Endothelial cell of hepatic sinusoid (primary cell): ENCODE results near the gene DSN1.

Experiments used
- in situ Hi-C: cut with HindIII; loops from 2 replicates; pipeline ENCODE4 v1.10.0; 2017; ENCODE audit warnings: low sequenced_read_pairs

Gene DSN1

DNA sequence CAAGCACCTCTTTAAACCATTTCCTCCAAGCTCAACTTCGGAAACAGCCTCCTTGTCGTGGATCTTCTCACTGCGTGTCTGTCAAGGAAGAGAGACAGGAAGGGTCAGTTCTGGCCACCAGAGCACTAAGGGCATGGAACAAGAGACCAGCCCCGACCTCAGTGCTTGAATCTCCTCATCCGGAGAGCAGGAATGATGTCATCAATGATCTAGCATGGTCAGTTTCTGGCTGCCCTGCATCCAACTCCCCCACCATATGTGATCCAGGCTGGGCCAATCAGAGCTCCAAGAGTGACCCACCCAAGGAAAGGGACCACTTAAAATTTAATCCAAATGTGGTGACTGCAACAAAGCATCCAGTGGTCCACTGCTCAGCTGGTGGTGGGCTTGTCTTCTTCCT lies 23.3 kb upstream of the DSN1 start:
- in situ Hi-C loops, result no loop called here

DNA sequence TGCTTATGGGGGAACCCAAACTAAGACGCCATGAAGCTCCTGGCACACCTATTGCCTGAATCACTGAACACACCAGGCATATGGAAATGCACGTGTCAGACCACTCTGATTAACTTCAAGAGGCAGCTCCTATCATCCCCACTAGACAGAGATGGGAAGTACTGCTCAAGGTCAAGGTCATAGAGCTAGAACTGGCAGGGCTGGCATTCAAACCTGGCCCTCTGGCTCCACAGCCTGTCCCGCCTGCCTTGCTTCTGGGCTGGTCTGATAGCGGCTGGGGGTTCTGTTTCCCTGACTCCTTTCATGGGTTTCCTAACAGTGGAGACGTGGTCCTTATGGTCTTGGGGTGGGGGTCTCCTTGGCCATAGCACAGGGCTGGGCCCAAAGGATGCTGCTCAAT lies 22.6 kb upstream of the DSN1 start:
- in situ Hi-C loops, result no loop called here

DNA sequence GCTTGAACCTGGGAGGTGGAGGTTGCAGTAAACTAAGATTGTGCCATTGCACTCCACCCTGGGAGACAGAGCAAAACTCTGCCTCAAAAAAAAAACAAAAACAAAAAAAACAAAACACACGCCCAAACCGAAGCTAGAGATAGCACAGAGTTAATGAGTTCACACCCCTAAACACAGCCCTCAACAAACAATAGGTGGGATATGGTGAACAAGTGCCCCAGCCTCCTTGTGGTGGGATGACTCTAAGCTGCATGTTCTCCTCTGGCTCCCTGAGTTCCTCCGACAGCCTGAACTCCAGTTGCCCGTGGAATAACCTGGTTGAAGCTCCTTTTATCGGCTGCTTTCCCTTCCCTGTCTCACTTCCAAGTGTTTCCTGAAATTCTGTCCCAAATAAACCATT lies 22.1 kb upstream of the DSN1 start:
- in situ Hi-C loops, result no loop called here

DNA sequence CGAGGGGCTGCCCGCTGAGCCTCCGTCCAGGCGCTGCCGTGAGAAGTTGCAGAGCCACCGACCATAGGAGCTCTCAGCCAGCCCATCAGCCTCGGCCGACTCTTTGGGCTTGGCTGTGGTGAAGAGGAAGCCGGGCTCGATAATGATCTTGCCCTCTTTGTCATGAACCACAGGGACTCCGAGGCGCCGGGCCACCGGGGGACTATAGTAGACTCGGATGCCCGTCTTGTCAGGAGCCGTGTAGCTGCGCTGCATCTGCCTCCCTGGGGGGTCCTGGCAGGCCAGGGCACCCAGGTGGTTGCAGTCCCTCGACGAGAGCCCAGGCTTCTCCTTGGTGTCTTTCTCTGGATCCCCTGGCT lies 20.5 kb upstream of the DSN1 start:
- in situ Hi-C loops, result no loop called here

DNA sequence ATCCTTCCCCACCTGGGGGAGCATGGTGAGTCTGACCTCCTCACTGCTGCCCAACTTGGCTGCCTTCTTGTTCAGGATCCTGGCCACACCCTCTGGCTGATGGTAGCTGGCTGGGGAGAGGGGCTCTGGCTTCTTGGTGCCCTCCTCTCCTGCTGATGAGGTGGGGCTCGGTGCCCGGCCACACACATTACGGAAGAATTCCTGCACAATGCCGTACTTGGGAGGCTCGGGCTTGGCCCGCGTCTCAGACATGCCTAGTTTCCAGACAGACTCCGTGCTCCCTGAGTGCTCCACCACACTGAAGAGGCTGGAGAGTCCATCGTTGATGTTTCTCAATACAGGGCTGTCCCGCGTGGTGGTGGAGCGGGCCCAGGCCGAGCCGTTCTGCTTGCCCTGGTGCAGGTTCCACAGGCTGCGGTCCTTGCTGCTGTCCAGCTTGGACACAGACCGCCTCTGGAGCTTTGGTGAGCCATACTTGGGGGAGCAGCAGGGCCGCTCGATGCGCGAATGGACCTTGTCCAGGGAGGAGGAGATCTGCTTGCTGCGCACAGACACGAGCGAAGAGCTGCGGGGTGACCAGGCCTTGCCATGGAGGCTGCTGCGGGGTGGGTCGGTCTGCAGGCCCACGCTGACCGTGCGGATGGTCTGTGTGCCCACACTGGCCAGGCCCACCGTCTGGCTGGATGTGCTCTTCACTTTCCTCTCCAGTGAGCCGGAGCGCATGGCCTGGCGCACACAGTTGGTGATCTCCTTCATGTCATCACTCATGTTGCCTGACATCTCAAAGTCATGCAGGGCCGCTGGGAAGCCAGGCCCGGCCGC lies 19.9 kb upstream of the DSN1 start:
- in situ Hi-C loops, result no loop called here

DNA sequence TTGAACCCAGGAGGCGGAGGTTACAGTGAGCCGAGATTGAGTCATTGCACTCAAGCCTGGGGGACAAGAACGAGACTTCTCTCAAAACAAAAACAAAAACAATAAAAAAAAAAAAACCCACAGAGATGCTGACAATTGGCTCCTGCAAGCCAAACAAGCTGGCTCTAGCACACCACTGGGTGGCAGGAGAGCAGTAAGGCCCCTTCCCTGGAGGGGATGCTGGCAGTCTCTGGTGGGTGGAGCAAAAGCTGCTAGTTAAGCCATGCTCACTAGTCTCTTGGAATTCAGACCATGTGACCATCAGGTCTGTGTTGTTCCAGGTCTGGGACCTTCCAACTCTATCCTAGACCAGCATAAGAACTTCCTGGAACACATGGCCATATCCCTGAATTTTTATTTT lies 18.9 kb upstream of the DSN1 start:
- in situ Hi-C loops, result no loop called here

DNA sequence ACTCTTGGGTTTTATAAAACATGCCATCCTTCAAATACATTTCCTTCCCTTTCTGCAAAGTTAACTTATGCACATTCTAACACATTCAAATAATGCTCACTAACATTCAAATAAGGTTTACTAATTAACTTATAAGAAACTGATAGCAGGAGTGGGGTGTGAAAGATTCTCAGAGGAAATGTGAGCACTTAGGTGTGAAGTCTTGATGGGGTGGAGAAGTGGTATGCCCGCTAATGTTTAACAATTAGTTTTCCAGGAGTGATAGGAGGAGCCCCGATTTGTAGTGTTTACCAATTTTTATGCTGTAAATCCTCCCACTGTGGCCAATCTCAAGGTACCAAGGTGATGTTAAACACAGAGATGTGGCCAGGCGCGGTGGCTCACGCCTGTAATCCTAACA lies 18.3 kb upstream of the DSN1 start:
- in situ Hi-C loops, result no loop called here

DNA sequence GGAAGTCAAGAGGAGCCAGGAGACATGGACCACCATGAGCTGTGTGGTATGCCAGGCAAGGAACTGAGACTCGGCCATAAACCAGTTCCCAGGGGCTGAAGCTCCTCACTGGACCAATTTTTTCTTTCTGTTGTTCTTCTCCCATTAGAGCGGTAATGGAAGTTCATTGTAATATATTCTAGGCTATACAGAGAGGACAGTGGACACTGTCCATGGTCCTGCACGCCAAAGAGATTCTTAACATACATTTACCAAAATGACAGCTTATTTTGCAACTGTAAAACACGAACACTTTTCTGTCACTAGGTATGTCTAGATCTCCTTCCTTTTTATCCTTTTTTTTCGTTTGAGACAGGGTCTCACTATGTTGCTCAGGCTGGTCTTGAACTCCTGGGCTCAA lies 13.1 kb upstream of the DSN1 start:
- in situ Hi-C loops, result no loop called here

DNA sequence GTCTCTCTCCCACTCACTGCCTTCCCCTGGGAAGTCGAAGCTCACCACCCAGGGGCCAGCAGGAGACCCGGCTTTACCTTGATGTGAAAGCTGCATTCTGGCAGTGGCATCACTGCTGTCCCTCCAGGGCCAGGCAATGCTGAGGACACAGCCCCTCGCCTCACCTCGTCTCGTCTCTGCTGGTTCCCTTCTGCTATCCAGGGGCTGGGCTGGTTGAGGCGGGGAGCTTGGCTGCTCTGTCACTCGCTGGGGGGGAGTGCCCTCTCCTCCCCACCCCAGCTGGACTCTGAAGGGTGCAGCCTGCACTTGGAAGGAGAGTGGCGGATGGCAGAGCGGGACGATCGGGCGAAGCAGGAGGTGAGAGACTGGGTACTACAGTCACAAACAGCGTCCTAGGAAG lies 12.7 kb upstream of the DSN1 start:
- in situ Hi-C loops, result no loop called here

DNA sequence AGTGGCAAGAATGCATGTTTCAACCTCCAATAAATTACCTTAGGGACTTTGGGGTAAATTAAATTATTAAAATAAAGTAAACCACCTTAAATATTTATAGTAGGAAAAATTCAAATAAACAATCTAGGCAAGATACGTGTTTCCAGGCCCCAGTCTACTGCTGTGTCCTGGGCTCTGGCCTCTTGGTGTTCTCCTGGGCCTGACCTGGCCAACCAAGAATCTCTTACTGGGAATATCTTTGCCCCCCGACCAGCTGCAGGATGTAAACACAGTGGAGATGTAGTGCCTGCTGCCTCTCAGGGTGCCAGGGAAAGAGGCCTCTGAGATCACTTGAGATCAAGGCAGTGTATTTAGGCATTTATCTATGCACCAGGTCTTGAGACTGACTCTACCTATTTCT lies 11.7 kb upstream of the DSN1 start:
- in situ Hi-C loops, result no loop called here

DNA sequence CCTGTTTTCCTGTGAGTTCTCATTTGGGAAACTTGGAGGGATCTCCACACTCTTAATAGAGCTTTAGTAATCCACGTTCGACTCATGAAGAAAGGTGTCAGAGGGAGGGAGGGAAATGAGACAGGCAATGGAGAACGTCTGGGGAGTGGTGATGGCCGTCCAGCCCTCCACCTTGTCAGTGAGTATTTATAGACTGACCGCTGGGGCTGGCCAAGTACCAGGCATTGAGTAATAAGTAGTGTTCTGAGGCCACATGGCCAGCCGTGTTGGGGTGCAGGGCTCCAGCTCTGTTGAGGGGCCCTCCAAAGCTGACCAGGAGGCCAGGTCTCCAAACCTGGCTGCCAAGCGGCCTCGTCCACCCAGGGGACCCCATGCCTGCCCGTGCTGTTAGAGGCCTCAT lies 11.3 kb upstream of the DSN1 start:
- in situ Hi-C loops, result no loop called here

DNA sequence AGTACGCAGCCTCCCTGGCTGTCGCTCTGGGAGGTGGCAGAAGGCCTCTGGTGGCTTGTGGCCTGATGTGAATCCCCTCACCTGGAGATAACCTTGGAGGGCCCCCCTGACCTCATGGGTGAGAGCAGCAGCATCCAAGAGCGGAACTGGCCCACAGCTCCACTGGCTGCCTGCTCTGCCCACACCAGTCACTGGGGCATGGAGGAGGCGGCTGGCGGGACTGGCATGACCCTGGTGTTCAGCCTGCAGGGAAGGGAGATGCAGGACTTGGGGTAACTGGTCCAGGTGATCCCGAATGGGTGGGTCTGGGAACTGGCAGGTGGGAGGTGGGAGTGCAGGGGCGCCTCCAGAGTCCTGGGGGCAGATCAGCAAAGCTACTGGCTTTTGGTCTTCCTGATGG lies 10.6 kb upstream of the DSN1 start:
- in situ Hi-C loops, result no loop called here

DNA sequence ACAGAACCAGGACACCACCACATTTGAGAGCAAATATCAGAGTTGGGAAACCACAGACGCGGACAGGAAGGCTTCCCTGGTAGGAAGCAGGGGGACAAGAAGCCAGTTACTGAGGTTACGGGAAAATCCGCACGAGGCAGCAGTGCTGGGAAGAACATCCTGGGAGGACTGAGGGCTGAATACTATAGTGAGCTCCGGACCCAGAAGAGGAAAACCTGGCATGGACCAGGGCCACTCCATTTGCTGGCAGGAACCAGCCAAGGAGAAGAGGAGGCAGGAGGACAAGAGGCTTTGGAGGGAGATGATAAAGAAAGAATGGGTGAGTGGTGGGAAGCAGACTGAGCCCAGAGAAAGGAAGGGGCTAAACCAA lies 6.1 kb upstream of the DSN1 start:
- in situ Hi-C loops, result no loop called here

DNA sequence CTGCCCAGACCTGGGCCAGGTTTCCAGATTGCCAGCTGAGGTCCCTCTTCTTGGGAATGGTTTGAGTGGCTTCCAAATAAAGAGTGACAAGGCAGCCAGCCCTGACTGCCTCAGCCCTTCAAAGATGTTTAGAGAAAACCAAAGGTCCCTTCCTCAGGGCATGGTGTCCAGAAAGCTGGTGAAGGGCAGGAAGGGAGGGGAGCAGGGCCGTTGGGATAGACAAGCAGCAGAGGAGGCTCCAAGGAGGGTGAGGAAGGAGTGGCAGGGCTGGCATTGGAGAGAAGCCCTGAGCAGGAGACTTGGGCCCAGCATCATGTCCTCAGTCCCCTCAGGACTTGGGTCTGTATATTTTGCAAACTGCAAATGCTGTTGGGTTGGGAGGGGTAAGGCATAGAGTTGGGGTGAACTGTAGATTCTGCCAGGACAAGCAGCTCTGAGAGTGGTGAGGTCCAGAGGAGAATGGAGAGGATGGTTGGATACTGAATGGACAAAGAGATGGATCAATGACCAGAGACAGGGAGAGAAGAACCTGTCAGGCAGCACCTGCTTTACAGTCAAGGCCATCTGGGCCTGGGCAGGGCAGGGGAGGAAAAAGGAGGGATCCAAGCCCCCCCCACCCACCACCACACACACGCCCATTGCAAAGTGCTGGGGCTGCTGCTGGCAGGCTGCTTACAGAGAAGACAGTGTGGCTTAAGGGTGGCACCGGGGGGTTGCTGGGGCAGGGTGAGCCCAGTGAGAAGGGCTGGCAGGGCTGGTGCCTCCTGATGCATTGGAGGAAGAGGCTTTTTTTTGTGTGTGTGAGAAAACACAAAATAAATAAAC lies 5.5 kb upstream of the DSN1 start:
- in situ Hi-C loops, result no loop called here

DNA sequence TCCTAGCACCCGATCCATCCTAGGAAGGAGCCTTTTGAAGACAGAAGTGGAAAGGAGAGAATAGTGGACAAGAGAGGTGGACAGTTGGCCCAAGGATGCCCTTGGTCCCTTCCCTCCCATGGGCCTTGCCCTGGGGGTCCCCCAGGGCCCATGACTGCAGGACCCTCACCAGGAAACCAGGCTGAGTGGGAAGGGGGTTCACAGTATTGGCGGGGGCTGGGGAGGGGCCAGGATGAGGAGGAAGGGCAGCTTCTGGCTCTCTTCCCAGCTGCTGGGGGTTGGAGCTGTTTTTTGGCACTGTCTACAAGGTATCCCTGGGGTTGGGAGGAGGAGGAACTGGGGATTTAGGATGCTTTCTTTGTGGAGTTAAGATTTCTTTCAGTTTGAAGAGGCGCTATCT lies 4.0 kb upstream of the DSN1 start:
- in situ Hi-C loops, result no loop called here

DNA sequence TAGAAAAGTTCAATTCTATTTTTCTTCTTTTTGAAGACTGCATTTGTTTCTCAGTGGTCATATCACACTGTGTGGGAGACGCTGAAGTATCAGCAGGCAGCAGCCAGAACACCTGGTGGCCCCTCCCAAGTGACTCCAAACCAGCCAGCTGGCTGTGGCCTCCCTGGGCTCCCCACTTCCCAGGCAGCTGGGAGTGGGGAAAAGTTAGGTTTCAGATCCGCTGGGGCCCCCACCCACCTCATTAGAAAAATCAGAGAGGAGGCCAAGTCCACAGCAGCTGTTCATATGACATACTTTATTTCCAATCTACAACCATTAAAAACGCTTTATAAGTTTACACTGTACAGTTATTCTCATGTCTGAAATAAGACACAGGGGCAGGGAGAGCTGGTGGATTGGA lies 3.6 kb upstream of the DSN1 start:
- in situ Hi-C loops, result no loop called here

DNA sequence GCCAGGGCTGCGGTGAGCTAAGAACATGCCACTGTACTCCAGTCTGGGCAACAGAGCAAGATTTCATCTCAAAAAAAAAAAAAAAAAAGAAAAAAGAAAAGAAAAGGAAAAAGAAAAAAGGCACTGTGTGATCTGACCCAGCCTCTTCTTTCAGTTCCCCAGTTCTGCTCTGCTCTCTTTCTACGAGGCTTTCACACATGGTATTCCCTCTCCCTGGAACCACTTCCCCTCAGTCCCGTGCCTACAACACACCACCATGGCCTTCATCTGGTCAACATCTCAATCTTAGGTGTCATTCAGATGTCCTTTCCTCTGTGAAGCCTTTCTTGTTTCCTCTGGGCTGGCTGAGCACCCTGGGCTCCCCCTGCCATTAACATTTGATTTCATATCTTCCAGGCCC lies 2.3 kb upstream of the DSN1 start:
- in situ Hi-C loops, result no loop called here

DNA sequence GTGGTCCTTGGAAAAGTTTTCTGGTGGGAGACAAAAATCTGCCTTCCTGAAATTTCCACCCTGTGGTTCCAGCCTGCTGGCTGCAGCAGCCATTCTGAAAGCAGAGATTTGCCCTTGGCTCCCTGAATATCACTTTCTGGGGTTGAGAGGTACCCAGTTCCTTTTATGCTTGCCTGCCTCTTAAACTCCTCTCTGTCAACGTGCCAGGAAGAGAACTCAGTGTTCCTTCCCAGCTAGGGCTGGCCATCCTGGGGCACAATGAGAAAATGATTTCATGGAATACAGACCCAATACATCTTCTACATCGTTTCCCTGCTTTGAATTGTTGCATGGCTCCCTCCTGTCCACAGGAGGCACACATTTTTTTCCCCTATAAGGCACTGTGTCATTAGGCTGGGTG lies 1.6 kb upstream of the DSN1 start:
- in situ Hi-C loops, result no loop called here

DNA sequence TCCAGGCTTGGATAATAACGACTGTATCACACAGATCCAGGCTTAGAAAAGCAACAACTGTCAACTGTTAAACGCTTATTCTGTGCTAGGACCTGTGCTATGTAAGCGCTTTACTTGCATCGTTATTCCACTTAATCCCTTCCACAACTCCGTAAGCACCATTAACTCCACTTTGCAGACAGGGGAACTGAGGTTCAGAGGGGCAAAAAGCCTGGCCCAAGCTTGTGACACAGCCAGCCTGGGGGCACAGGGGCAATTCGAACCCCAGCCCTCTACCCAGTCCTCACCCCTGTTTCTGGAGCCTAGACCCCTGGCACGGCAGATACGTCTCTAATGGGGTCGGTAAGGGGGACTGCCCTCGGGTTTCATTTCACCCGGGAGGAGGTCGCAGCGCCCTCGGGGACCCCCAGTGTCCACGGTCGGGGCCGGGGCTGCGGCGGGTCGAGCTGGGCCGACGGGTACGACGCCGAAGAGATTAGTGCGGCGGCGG lies 411 bp downstream of the DSN1 start:
- in situ Hi-C loops, result no loop called here

DNA sequence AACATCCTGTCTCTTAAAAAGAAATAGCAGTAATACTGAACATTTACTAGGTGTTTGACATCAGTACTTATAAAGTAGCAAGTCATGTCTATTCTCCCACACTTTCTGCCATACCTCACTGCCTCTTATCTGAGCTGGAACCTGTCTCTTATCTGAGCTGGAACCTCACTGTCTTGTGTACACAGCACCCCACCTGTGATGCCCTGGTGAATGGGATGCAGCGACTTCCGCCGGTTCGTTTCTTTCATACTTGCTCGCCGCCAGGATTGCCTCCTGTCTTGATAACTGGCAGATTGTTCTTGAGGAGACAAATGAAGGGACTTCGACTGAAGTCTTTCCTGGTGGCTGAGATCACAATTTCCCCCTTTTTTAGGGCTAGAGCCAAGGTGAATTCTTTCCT lies 2.9 kb downstream of the DSN1 start:
- in situ Hi-C loops, result no loop called here

DNA sequence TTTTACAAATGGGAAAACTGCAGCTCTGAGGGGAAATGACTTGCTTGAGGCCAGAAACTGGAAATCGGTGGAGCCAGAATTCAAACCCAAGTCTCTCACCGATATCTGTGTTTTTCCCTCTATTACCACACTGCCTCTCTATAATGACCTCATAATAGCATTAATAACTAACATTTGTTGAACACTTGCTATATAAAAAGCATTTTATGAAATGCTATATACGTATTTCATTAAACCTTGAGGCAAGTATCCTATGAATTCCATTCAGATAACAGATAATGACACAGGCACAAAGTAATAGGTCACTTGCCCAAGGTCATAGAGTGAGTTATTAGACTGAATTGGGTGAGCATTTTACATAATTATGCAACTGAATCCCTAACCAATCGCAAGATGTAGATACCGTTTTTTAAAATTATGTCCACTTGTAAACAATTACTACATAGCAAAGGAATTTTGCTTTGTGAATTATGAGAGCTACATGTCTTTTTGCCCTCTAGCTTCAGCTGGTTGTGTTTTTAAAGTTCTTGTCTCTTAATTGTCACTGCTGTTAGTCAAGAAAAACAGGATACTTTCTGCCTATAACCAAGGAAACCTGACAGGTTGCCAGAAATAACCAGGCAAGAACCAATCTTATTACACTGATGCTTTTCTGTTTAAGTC lies 4.7 kb downstream of the DSN1 start:
- in situ Hi-C loops, result no loop called here

DNA sequence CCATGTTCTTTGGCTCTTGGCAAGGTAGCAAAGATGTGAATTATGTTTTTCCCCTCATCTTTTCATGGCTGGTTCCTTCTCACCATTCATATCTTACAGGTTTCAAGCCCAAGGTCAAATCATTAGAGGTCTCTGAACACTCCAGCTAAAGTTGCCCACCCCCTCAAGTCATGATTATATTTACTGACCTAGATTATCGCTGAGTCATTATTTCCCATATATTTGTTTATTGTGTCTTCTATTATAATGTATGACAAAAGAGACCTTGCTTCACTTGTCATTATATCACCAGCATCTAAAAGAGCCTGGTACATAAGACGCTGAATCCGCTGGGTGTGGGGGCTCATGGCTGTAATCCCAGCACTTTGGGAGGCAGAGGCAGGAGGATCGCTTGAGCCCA lies 12.4 kb downstream of the DSN1 start:
- in situ Hi-C loops, result no loop called here
